ENCODE results near the gene GDF2.

The GDF2 gene

DNA sequence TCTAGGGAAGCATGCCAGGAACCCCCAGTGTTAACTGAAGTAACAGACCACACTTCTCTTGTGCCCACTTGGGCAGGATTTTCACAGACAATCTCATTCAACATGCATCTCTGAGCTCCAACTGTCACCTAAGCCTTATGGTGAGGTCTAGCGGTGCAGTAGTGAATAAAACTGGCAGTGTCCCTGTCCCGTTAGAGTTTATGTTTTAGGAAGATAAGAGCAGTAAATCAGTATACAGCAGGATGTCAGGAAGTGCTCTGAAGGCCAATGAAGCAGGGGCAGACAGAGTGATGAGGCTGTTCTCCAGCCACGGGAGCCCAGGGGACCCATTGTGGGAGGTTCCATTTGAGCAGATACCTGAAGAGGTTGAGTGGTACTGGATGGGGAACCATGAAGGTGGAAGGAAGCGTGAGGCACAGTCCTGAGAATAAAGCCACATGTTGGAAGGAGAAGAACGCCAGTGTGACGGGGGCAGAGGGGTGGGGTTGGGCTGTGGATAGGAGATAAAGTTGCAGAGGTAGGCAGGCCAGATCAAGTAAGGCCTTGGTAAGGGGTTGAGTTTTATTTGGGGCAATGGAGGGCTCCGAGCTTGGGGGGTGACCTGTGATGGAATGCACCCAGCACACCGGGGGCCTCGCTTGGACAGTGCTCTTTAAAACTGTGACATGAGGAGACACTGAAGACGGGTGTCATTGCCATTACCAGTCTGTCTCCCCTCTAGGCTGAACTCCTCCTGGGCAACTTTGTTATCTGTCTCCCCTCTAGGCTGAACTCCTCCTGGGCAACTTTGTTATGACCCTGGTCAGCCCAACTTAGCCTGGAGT, 15.7 kb upstream of the GDF2 start:
- TF ChIP-seq, protein P1, sequence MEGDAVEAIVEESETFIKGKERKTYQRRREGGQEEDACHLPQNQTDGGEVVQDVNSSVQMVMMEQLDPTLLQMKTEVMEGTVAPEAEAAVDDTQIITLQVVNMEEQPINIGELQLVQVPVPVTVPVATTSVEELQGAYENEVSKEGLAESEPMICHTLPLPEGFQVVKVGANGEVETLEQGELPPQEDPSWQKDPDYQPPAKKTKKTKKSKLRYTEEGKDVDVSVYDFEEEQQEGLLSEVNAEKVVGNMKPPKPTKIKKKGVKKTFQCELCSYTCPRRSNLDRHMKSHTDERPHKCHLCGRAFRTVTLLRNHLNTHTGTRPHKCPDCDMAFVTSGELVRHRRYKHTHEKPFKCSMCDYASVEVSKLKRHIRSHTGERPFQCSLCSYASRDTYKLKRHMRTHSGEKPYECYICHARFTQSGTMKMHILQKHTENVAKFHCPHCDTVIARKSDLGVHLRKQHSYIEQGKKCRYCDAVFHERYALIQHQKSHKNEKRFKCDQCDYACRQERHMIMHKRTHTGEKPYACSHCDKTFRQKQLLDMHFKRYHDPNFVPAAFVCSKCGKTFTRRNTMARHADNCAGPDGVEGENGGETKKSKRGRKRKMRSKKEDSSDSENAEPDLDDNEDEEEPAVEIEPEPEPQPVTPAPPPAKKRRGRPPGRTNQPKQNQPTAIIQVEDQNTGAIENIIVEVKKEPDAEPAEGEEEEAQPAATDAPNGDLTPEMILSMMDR (conservative IDR thresholded peaks at IDR 0.05; ENCODE audit: low read length): no peak
- H3K4me3 ChIP-seq (ENCODE audit: low read length): no peak overlapping the region
- DNase-seq (ENCODE audit: low read depth): no peak

DNA sequence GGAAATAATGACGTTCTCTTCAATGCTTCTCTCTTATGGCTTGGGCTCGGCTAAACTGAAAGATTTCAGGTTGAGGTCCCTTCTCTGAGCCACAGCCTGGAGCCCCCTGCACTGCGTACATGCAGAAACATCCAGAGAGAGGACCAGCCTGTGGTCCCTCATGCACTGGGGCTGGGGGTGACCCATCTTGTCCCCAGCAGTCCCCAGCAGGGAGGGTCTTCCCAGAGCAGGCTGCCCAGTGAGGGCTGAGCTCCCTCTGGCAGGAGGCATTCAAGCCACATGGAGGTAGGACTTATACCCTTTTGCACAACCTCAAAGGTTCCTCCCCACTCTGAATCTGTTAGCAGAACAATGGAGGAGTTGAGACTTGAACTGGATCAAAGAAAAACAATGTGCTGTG, 14.9 kb upstream of the GDF2 start:
- TF ChIP-seq, protein P1 (conservative IDR thresholded peaks at IDR 0.05; ENCODE audit: low read length): no peak
- DNase-seq (ENCODE audit: low read depth): no peak
- no peak overlapping the region for H3K4me3 ChIP-seq (ENCODE audit: low read length)

GRCh38 chr10:47308775-47309174, 13.5 kb upstream of the GDF2 start:
- TF ChIP-seq, protein P1 (conservative IDR thresholded peaks at IDR 0.05; ENCODE audit: low read length): no peak
- DNase-seq (ENCODE audit: low read depth): no peak

GRCh38 chr10:47309408-47310089, 12.7 kb upstream of the GDF2 start:
- no peak for DNase-seq (ENCODE audit: low read depth)
- H3K4me3 ChIP-seq (ENCODE audit: low read length): no peak overlapping the region
- TF ChIP-seq, protein P1 (conservative IDR thresholded peaks at IDR 0.05; ENCODE audit: low read length): peak; percentile 35; the same call in 1 of the 2 replicates

More at GRCh38 chr10:47308775-47309174, 13.5 kb upstream of the GDF2 start:
- H3K4me3 ChIP-seq (ENCODE audit: low read length): no peak overlapping the region

GRCh38 chr10:47310090-47310505, 12.2 kb upstream of the GDF2 start:
- no peak overlapping the region for H3K4me3 ChIP-seq (ENCODE audit: low read length)
- TF ChIP-seq, protein P1 (conservative IDR thresholded peaks at IDR 0.05; ENCODE audit: low read length): no peak
- no peak for DNase-seq (ENCODE audit: low read depth)

GRCh38 chr10:47311193-47311931, 10.9 kb upstream of the GDF2 start:
- TF ChIP-seq, protein P1 (conservative IDR thresholded peaks at IDR 0.05; ENCODE audit: low read length): no peak
- no peak for DNase-seq (ENCODE audit: low read depth)

More at GRCh38 chr10:47311193-47311931, 10.9 kb upstream of the GDF2 start:
- no peak overlapping the region for H3K4me3 ChIP-seq (ENCODE audit: low read length)

All from AG10803 (cell line).